Body of pancreas (tissue), 4 donors: ENCODE data around the gene NSA2. TPM values are rescaled to one million over a fixed set of nuclear protein-coding genes. Genes with fewer than 3 reads are reported as not detected.

Source experiments
- ATAC-seq: fragments of 150-250 bp; one replicate; pipeline ENCODE4 v1.9.1; 2016
- DNase-seq, 4 donors: peaks; one replicate each; pipeline ENCODE4 v3.0.0-alpha.2; 2019
- H3K27ac ChIP-seq, 4 donors: fragments of 200-600 bp; sonication (generic); 1 replicate in 3 of 4; 2 replicates in 1 of 4; pipeline versions ENCODE4 v1.5.1 to v1.6.1; 2016 to 2019; ENCODE audit warnings: mild to moderate bottlenecking in 1 of 4, mixed read lengths in 1 of 4, moderate library complexity in 1 of 4
- H3K27me3 ChIP-seq, 2 donors: fragments of 200-600 bp; sonication (generic); one replicate each; pipeline ENCODE4 v1.6.0; 2016; ENCODE audit warnings: mild to moderate bottlenecking in 1 of 2
- H3K36me3 ChIP-seq, 2 donors: fragments of 200-600 bp; sonication (generic); replicated peaks in 1 of 2; 2 replicates each; pipeline ENCODE4 v1.5.1; 2016; ENCODE audit warnings: low read depth in 2 of 2; ENCODE audit not compliant: insufficient read depth in 1 of 2
- H3K4me1 ChIP-seq: fragments of 200-600 bp; sonication (generic); one replicate; pipeline ENCODE4 v1.6.0; 2016
- H3K4me3 ChIP-seq, 2 donors: fragments of 200-600 bp; sonication (generic); 1 replicate in 1 of 2; 2 replicates in 1 of 2; pipeline ENCODE4 v1.5.1; 2016 to 2019
- H3K9me3 ChIP-seq, 3 donors: fragments of 200-600 bp; sonication (generic); 1 replicate in 2 of 3; 2 replicates in 1 of 3; pipeline ENCODE4 v1.5.1; 2016
- POLR2A ChIP-seq, 3 donors: fragments of 450-650 bp; IDR thresholded peaks; one replicate each; pipeline ENCODE4 v1.6.1; 2016; ENCODE audit warnings: antibody characterized with exemption in 3 of 3, mild to moderate bottlenecking in 2 of 3
- WGBS, 2 donors: methylation state at CpG; one replicate each; pipeline ENCODE4 v1.1.5; 2017; 5-methylcytosine and 5-hydroxymethylcytosine counted together
- intact Hi-C: fragments of 100-400 bp; cut with DNase I; formaldehyde crosslinking; loops from one replicate; pipeline ENCODE4 v1.15.1; 2023
- small RNA-seq: library from RNA; depleted of rRNA; stranded (forward); fragments of <200 nt; gene quantifications from one replicate; pipeline ENCODE3, GENCODE V24; 2016
- total RNA-seq, 2 donors: library from RNA; depleted of rRNA; stranded (reverse); fragments of >200 nt; gene quantifications; one replicate each; pipeline ENCODE4 v1.1.0, GENCODE V29; 2016
- TF ChIP-seq, protein P1 (sequence below), 7 experiments: fragments of 450-650 bp in 4 of 7; fragments of 200-600 bp in 3 of 7; sonication (generic) in 3 of 7; IDR thresholded peaks; one replicate each; pipeline ENCODE4 v1.5.1; 2016 to 2019; ENCODE audit warnings: antibody characterized with exemption in 7 of 7

Gene NSA2
- total RNA-seq, 2 donors from 2014 or later: 74.2 to 83.0 TPM

DNA sequence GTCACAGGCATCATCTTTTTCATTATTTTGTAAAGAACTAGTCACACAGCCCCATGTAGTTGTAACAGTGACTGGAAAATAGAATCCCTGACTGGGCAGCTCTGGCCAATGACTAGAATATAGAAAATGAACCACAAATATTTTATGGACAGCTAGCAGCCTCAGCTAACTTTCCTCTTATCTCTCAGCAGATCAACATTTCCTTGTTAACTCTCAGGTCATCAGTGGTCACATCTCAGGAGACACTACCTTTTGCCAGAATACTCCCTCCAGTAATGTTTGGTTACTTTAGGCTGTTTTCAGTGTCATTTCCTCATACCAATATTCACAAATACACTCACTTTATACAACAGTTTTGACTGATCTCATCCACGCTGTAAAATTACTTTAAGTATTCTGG is 55.2 kb downstream of the NSA2 start:
- intact Hi-C loops: no loop called here
- H3K4me1 ChIP-seq: no peaks in the 10 kb centered on the region
- DNase-seq: no peak
- H3K36me3 ChIP-seq: no peaks in the 10 kb centered on the region
- 93 to 96% methylated on average over 1 of the region's 1 CpG for WGBS, 2 donors
- no peaks in the 10 kb centered on the region for H3K9me3 ChIP-seq
- no peaks in the 10 kb centered on the region for H3K27me3 ChIP-seq
- no peak overlapping the region for H3K27ac ChIP-seq
- TF ChIP-seq, protein P1, sequence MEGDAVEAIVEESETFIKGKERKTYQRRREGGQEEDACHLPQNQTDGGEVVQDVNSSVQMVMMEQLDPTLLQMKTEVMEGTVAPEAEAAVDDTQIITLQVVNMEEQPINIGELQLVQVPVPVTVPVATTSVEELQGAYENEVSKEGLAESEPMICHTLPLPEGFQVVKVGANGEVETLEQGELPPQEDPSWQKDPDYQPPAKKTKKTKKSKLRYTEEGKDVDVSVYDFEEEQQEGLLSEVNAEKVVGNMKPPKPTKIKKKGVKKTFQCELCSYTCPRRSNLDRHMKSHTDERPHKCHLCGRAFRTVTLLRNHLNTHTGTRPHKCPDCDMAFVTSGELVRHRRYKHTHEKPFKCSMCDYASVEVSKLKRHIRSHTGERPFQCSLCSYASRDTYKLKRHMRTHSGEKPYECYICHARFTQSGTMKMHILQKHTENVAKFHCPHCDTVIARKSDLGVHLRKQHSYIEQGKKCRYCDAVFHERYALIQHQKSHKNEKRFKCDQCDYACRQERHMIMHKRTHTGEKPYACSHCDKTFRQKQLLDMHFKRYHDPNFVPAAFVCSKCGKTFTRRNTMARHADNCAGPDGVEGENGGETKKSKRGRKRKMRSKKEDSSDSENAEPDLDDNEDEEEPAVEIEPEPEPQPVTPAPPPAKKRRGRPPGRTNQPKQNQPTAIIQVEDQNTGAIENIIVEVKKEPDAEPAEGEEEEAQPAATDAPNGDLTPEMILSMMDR (IDR thresholded peaks at IDR 0.05): no peak
- no peak for TF ChIP-seq POLR2A (IDR thresholded peaks at IDR 0.05)
- ATAC-seq: no peak
- no peak overlapping the region for H3K4me3 ChIP-seq

DNA sequence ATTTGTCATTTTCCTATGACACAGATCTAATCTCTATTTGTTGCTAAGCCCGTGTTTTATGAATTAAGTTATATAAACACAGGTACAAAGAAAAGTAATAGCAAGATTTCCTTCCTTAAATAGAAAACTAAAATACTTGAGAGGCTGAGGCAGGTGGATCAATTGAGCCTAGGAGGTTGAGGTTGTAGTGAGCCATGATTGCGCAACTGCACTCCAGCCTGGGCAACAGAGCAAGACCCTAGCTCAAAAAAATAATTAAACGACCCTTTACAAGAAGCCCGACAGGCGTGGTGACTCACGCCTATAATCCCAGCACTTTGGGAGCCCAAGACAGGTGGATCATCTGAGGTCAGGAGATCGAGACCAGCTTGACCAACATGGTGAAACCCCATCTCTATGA is 62.4 kb downstream of the NSA2 start:
- TF ChIP-seq, protein P1 (IDR thresholded peaks at IDR 0.05): no peak
- no peak for TF ChIP-seq POLR2A (IDR thresholded peaks at IDR 0.05)
- no peaks in the 10 kb centered on the region for H3K9me3 ChIP-seq
- ATAC-seq: no peak
- DNase-seq: no peak
- 84 to 86% methylated on average over 7 of the region's 7 CpGs for WGBS, 2 donors
- no peaks in the 10 kb centered on the region for H3K4me1 ChIP-seq
- no peak overlapping the region for H3K27ac ChIP-seq
- no peaks in the 10 kb centered on the region for H3K36me3 ChIP-seq
- H3K27me3 ChIP-seq: no peaks in the 10 kb centered on the region
- H3K4me3 ChIP-seq: no peak overlapping the region
- intact Hi-C loops: no loop called here

Small RNAs within 50 kb of the gene (small RNA-seq; reads per million reads assigned to genes)
- not detected for gene RNU6-658P

Other genes with a start within 250 kb of the NSA2 start
- 100 to 1,000 TPM in 1 of 2 donors, 10 to 100 TPM in 1; 34.0 to 116 TPM for gene ENC1, start 126.5 kb upstream of the NSA2 start, total RNA-seq
- gene HEXB, start 82.0 kb upstream of the NSA2 start, total RNA-seq: 100 to 1,000 TPM; 136 to 157 TPM
- 10 to 100 TPM in 1 of 2 donors, 1 to 10 TPM in 1; 6.3 to 14.5 TPM for gene GFM2, start 132 bp upstream of the NSA2 start, total RNA-seq
- 1 to 10 TPM; 2.0 to 2.9 TPM for gene FAM169A, start 99.1 kb downstream of the NSA2 start, total RNA-seq